Activated CD4-positive, alpha-beta T cell treated with anti-CD3 and anti-CD28 coated beads, Interleukin-2, amount 10 ng/mL, durations not matched to agents 24 days and 14 days (primary cell): ENCODE data around the gene ZNF274. TPM values are rescaled to one million over a fixed set of nuclear protein-coding genes. Genes with fewer than 3 reads are reported as not detected.
A peak's percentile ranks its signal among the peaks of the same experiment; 100 is the strongest.
"Not testable (repeated sequence)": the region's sequence is repeated elsewhere in the genome, so short reads cannot be mapped to it uniquely, and the experiment has no call there.

Experiments used
- DNase-seq: peaks from one replicate; pipeline ENCODE4 v3.0.0; 2022
- H3K27ac Mint-ChIP-seq: one replicate; pipeline ENCODE4 v1.8.0; 2022; ENCODE audit warnings: mild to moderate bottlenecking, mixed read lengths
- H3K27me3 Mint-ChIP-seq: one replicate; pipeline ENCODE4 v1.8.0; 2022; ENCODE audit warnings: mixed read lengths
- H3K36me3 Mint-ChIP-seq: one replicate; pipeline ENCODE4 v1.8.0; 2022; ENCODE audit warnings: low read depth, mild to moderate bottlenecking, mixed read lengths
- H3K4me1 Mint-ChIP-seq: one replicate; pipeline ENCODE4 v1.8.0; 2021; ENCODE audit warnings: mixed read lengths
- H3K4me3 Mint-ChIP-seq: one replicate; pipeline ENCODE4 v1.8.0; 2022; ENCODE audit warnings: mild to moderate bottlenecking, moderate library complexity, mixed read lengths
- H3K9me3 Mint-ChIP-seq: one replicate; pipeline ENCODE4 v1.8.0; 2021; ENCODE audit warnings: mixed read lengths
- intact Hi-C: fragments of 100-400 bp; cut with micrococcal nuclease; formaldehyde crosslinking; loops from one replicate; pipeline ENCODE4 v1.15.1; 2023
- total RNA-seq: library from RNA; stranded (reverse); gene quantifications from 2 replicates; pipeline ENCODE4 v1.2.3, GENCODE V29; 2022

ZNF274 gene
- total RNA-seq, 1 donor from 2014 or later, result 19.4 TPM

DNA sequence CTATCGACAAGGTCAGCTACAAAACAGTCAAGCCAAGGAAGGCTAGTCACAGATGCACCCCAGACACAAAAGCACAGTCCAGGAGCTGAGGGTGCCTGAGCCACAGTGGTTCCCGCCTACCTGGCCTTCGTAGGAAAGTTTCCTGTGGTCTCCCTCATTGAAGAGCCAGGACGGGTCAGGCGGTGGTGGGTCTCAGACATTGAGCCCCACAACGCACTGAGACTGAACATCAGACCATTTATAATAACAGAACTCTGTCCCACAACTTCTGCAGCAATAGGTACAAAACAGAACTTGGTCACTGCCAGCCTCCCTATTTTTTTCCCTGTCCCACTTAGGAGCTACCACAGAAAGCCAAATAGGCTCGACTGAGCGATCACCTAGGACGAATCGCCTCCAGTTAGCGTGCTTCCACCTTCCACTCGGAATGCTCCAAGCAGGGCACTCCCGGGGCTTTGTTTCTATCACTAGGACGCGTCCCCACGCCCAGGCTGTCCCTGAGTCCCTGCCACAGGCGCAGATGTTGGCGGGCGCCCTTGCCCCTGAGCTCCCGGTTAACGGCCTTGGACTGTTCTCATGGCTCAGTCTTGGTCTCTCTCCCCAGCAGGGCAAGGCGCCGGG is 45.2 kb downstream of the ZNF274 start:
- H3K27me3 Mint-ChIP-seq, result no peaks in the 10 kb centered on the region
- DNase-seq, result peak; percentile 57
- H3K4me3 Mint-ChIP-seq, result peak overlapping the region; percentile 95

DNA sequence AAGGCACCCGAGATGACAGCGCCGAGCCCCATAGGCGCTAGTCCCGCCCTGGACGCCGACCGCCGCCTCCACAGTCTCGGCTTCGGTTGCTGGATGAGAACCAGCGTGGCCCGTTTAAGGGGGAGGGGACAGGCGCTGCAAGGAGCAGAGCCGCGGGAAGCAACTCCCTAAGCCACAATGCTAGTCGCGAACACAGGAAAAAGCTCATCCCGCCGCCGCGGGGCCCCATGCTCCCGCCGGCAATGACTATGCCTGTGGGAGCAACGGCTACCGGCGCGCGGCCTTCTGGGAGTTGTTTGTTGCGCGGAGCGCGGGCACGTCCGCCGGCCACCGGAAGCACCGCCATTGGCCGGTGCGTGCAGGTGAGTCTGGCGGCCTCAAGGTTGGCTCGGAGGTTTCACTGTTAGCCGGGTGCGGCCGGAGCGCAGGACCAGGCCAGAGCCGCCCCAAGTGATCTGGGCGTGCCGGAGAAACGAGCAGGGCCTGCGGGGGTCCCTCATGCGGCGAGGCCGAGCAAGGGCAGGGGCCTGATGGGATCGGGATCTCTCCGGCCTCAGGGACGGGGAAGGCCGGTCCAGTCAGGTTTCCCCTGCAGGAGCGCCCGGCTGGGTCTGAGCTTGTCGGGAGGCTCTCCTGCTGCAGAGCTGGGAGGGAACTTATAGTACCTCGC is 45.9 kb downstream of the ZNF274 start, which contains the start of gene ZNF544:
Gene ZNF544, plus strand, starts transcription at position 330 of the 670 bp plus-strand sequence. CDS start 15,110 bp downstream, outside the sequence.
- H3K36me3 Mint-ChIP-seq, result peaks cover 57% of the 10 kb centered on the region
- peak within 1 kb of the TSS; percentile 95 for H3K27ac Mint-ChIP-seq
- DNase-seq, result peak; percentile 89
- peaks cover 31% of the 10 kb centered on the region for H3K9me3 Mint-ChIP-seq
- intact Hi-C loops, result loop anchor here (1.0 to 2.0 kb wide), 3 partner anchors 45 to 77 kb away; partner anchors contain the start of genes ERVK3-1, ZNF274 and ZNF8
- H3K4me1 Mint-ChIP-seq, result peaks cover 26% of the 10 kb centered on the region
- peak within 1 kb of the TSS; percentile 95 for H3K4me3 Mint-ChIP-seq
- no peaks in the 10 kb centered on the region for H3K27me3 Mint-ChIP-seq

More for the DNA sequence above, 45.2 kb downstream of the ZNF274 start:
- H3K4me1 Mint-ChIP-seq, result peaks cover 26% of the 10 kb centered on the region
- peaks cover 25% of the 10 kb centered on the region for H3K9me3 Mint-ChIP-seq
- H3K27ac Mint-ChIP-seq, result peak overlapping the region; percentile 95
- intact Hi-C loops, result loop anchor here (1.0 to 2.0 kb wide), 3 partner anchors 45 to 77 kb away; partner anchors contain the start of genes ERVK3-1, ZNF274 and ZNF8
- peaks cover 50% of the 10 kb centered on the region for H3K36me3 Mint-ChIP-seq

DNA sequence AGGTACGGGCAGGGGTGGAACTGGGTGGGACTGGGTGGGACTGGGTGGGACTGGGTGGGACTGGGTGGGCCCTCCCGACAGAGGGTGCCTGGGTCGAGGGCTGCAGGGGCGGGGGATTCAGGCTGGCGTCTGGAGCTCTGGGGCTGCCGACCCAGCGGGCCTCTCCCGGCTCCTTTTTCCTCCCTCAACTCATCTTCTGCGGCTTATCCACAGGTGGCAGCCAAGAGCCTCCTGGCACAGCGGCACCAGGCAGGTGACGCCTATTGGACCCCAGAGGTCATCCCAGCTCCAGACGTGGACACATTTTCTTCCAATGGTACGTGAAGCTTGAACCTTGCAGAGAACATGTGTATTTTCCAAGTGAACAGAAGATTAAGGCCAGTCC is 46.4 kb downstream of the ZNF274 start:
- Mint-ChIP-seq H3K27me3 (no peaks in the 10 kb centered on the region), H3K4me1 (peaks cover 26% of the 10 kb centered on the region), H3K4me3 (peak overlapping the region; percentile 95), H3K36me3 (peaks cover 62% of the 10 kb centered on the region), H3K27ac (peak overlapping the region; percentile 55), H3K9me3 (peaks cover 37% of the 10 kb centered on the region)
- intact Hi-C loops, result loop anchor here (2.0 kb wide), 1 partner anchor 50 kb away; the partner anchor contains the start of gene ZNF8
- peak; percentile 66 for DNase-seq

DNA sequence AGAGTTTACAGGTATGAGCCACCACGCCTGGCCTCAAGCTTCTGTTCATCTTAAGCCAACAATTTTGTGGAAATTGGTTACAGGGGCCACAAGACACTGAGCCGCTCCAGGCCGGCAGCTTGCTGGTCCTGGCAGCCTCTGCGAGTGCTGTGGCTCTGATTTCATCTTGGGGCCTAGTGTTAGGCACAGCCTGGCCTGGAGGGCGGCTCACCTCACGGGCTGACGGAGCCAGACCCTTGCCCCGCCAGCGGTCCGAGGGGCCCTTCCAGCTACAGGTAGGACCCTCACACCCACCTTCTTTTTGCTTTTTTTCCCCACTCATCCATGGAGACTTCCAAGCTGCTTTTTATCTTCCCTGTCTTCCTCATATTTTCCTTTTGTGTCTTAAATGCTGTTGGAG is 54.5 kb downstream of the ZNF274 start:
- Mint-ChIP-seq H3K27me3 (no peaks in the 10 kb centered on the region), H3K36me3 (peaks cover 93% of the 10 kb centered on the region)

DNA sequence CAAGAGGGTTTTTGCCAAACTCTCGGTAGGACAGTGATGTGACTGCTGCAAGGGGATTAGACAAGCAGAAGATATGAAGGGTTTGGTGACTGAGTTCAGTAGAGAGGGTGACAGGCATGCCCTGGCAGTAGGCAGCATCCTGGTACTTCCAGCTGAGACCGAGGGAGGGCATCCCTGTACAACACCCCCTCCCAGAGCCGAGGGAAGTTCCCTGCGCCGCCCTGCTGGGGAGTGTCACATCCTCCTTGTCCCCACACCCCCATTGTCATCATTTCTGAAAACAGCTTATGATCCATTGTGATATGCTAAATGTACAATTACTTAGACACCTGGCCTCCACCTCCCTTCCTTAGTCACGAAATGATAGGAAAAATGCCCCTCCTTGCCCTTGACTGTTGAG is 60.5 kb downstream of the ZNF274 start:
- intact Hi-C loops, result no loop called here
- Mint-ChIP-seq H3K36me3 (peaks cover 99% of the 10 kb centered on the region), H3K4me3 (no peak overlapping the region), H3K9me3 (peaks cover 35% of the 10 kb centered on the region), H3K27ac (no peak overlapping the region), H3K4me1 (no peaks in the 10 kb centered on the region), H3K27me3 (no peaks in the 10 kb centered on the region)
- DNase-seq, result no peak

More for the DNA sequence above, 54.5 kb downstream of the ZNF274 start:
- no peak overlapping the region for H3K27ac Mint-ChIP-seq
- H3K4me1 Mint-ChIP-seq, result no peaks in the 10 kb centered on the region
- no peak for DNase-seq
- peaks cover 31% of the 10 kb centered on the region for H3K9me3 Mint-ChIP-seq
- intact Hi-C loops, result no loop called here
- H3K4me3 Mint-ChIP-seq, result no peak overlapping the region

DNA sequence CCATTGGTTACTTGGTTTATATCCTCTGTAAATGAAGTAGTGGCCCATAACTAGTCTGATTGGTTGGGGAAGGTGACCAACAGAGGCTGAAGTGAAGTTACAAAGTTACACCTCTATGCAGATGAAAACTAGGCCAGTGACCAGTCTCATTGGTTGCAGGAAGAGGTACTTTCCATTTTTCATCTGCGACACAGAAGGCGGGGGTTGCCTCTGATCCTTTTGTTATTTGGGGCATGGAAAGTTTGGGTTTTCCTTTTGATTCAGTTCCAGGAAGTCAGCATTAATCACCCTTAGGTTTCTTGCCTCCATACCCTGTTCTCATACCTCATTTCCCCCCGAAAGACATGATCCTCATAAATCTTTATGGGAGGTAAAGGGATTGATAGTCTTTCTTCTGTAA is 66.0 kb downstream of the ZNF274 start:
- DNase-seq, result no peak
- peaks cover 100% of the 10 kb centered on the region for H3K36me3 Mint-ChIP-seq
- H3K27me3 Mint-ChIP-seq, result no peaks in the 10 kb centered on the region
- H3K4me1 Mint-ChIP-seq, result no peaks in the 10 kb centered on the region
- no peak overlapping the region for H3K4me3 Mint-ChIP-seq
- intact Hi-C loops, result no loop called here
- no peak overlapping the region for H3K27ac Mint-ChIP-seq
- H3K9me3 Mint-ChIP-seq, result peaks cover 27% of the 10 kb centered on the region

DNA sequence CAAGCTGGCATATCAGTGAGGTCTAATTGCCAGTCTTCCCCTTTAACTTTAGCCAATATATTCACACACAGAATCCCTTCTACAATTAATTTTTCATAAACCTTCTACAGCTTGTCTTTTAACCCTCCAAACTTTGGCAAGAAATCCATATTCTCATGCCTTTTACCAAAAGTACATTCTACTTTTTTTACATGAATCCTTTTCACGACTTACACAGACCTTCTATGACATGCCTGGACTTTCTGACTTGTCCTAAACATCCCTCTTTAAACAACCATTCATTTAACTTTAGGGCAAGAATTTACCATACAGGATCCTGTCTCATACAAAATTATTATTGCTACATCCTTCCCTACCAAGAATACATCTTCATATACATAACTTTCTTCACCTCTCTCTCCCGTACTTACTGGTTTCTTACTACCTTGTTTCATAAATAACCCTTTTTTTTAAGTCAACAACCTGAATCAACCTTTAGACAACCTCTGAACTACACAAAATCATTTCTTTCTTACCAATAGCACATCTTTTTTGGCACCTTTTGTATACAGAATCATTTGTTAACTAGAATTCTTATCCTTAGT is 69.3 kb downstream of the ZNF274 start:
- Mint-ChIP-seq H3K27me3 (no peaks in the 10 kb centered on the region), H3K36me3 (peaks cover 99% of the 10 kb centered on the region), H3K4me1 (no peaks in the 10 kb centered on the region), H3K4me3 (no peak overlapping the region), H3K27ac (no peak overlapping the region), H3K9me3 (peaks cover 18% of the 10 kb centered on the region)
- intact Hi-C loops, result no loop called here
- no peak for DNase-seq

DNA sequence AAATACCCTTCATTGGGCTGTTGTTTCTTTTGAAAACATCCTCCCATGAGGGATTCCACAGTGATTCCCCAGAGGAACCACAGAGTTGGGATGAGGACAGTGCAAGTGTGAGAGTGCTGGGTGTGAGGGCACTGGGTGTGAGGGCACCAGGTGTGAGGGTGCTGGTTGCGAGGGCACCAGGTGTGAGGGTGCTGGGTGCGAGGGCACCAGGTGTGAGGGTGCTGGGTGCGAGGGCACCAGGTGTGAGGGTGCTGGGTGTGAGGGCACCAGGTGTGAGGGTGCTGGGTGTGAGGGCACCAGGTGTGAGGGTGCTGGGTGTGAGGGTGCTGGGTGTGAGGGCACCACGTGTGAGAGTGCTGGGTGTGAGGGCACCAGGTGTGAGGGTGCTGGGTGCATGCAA is 75.4 kb downstream of the ZNF274 start:
- H3K36me3 Mint-ChIP-seq, result peaks cover 97% of the 10 kb centered on the region
- H3K27ac Mint-ChIP-seq, H3K4me1 Mint-ChIP-seq, intact Hi-C loops, H3K4me3 Mint-ChIP-seq, DNase-seq, H3K27me3 Mint-ChIP-seq: not testable (repeated sequence)
- peaks cover 18% of the 10 kb centered on the region for H3K9me3 Mint-ChIP-seq

DNA sequence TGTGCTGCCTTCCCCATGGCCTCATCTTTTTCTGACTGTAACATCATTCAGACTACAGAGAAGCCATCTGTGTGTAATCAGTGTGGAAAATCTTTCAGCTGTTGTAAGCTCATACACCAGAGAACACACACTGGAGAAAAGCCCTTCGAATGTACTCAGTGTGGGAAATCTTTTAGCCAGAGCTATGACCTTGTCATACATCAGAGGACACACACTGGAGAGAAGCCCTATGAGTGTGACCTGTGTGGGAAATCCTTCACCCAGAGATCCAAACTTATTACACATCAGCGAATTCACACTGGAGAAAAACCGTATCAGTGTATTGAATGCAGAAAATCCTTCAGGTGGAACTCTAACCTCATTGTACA is 78.7 kb downstream of the ZNF274 start:
- peaks cover 14% of the 10 kb centered on the region for H3K9me3 Mint-ChIP-seq
- no peak overlapping the region for H3K4me3 Mint-ChIP-seq
- H3K27me3 Mint-ChIP-seq, result no peaks in the 10 kb centered on the region
- no peaks in the 10 kb centered on the region for H3K4me1 Mint-ChIP-seq
- intact Hi-C loops, result no loop called here
- peaks cover 85% of the 10 kb centered on the region for H3K36me3 Mint-ChIP-seq
- DNase-seq, result no peak
- H3K27ac Mint-ChIP-seq, result no peak overlapping the region

DNA sequence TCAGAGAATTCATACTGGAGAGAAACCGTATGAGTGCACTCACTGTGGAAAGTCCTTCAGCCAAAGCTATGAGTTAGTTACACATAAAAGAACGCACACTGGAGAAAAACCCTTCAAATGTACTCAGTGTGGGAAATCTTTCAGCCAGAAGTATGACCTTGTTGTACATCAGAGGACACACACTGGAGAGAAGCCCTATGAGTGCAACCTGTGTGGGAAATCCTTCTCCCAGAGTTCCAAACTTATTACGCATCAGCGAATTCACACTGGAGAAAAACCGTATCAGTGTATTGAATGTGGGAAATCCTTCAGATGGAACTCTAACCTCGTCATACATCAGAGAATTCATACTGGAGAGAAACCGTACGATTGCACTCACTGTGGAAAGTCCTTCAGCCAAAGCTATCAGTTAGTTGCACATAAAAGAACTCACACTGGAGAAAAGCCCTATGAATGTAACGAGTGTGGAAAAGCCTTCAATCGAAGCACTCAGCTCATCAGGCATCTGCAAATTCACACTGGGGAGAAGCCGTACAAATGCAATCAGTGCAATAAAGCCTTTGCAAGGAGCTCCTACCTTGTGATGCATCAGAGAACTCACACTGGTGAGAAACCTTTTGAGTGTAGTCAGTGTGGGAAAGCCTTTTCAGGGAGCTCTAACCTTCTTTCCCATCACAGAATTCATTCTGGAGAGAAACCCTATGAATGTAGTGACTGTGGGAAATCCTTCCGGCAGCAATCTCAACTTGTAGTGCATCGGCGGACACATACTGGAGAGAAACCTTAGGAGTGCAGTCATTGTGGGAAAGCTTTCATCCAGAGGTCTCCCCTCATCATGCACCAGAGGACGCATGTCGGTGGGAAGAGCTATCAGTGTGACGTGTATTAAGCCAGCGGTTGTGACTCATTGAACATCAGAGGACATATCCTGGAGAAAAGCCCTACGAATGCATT is 79.4 kb downstream of the ZNF274 start:
- H3K4me1 Mint-ChIP-seq, result no peaks in the 10 kb centered on the region
- H3K36me3 Mint-ChIP-seq, result peaks cover 85% of the 10 kb centered on the region
- H3K9me3 Mint-ChIP-seq, result peaks cover 13% of the 10 kb centered on the region
- H3K4me3 Mint-ChIP-seq, result no peak overlapping the region
- H3K27me3 Mint-ChIP-seq, result no peaks in the 10 kb centered on the region
- no peak for DNase-seq
- intact Hi-C loops, result no loop called here
- H3K27ac Mint-ChIP-seq, result no peak overlapping the region

DNA sequence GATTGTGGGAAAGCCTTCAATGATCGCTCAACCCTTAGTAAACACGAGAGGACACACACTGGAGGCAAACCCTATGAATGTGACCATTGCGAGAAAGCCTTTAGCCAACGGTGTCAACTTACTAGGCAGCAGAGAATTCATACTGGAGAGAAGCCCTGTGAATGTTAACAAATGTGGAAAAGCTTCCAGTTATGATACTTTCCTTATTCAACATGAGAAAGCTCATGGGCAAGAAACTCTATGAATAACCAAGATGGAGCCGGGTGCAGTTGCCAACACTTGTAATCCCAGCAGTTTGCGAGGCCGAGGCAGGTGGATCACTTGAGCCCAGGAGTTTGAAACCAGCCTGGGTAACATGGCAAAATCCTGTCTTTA is 80.0 kb downstream of the ZNF274 start:
- Mint-ChIP-seq H3K4me1 (no peaks in the 10 kb centered on the region), H3K27ac (no peak overlapping the region), H3K9me3 (peaks cover 7% of the 10 kb centered on the region), H3K27me3 (no peaks in the 10 kb centered on the region), H3K36me3 (peaks cover 81% of the 10 kb centered on the region), H3K4me3 (no peak overlapping the region)
- no peak for DNase-seq
- intact Hi-C loops, result no loop called here
